GM19043 (cell line): Measurements from ENCODE around the gene ZC3H6.
"Not testable (repeated sequence)": the region's sequence is repeated elsewhere in the genome, so short reads cannot be mapped to it uniquely, and the experiment has no call there.

Experiments used
- ATAC-seq: cut with Tn5 transposase; IDR thresholded peaks from one replicate; pipeline ENCODE4 v1.9.1; 2021; ENCODE audit warnings: low read depth; ENCODE audit not compliant: unreplicated experiment

Gene ZC3H6

DNA sequence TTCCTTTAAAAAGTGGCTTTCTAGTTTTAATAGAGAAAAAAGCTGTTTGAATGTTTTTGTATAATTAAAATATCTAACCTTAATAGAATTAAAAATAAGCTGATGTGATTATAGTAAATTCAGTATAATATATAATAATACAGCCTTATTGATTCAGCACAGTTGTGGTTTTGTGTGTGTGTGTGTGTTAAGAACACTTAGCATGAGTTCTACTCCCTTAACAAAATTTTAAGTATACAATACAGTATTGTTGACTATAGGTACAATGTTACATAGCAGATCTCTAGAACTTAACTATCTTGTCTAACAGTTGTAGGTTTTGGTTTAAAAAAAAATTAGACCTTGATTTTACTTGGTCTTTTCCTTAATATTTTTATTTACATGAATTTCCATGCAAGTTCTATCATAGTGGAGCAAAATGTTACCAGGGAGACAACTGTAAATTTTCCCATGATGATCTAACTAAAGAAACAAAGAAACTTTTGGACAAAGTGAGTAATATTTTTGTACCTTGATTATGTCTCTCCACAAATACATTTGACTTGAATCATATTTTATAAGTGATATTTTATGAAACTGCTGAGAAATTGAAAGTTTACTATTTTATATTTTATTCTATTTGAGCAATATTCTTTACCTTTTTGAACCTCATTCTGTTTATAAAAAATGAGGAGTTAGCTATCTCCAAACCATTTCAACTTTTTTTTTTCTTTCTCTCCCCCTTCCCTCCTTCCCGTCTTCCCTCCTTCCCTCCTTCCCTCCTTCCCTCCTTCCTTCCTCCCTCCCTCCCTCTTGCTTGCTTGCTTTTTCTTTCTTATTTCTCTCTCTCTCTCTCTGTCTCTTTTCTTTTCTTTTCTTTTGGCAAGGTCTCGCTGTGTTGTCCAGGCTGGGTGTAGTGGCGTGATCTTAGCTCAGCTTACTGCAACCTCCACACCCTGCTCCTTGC is 46.3 kb downstream of the ZC3H6 start:
- no peak for ATAC-seq

DNA sequence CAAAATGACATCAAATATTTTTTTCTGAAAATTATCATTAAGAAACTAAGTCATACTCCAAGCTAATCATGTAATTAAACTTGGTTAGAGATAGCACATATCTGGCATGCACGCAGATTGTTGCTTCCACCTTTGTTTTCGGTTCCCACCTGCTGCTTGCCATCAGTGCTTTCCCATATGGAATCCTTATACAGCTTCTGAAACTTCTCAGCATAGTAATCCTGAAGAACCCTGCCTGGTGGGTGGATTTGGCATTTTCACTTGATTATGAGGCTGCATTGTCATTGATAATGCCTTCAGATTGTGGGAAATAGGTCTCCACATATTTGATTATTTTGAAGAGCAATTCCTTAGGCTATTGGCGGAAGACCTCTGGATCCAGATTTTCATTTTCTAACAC is 47.5 kb downstream of the ZC3H6 start:
- no peak for ATAC-seq

DNA sequence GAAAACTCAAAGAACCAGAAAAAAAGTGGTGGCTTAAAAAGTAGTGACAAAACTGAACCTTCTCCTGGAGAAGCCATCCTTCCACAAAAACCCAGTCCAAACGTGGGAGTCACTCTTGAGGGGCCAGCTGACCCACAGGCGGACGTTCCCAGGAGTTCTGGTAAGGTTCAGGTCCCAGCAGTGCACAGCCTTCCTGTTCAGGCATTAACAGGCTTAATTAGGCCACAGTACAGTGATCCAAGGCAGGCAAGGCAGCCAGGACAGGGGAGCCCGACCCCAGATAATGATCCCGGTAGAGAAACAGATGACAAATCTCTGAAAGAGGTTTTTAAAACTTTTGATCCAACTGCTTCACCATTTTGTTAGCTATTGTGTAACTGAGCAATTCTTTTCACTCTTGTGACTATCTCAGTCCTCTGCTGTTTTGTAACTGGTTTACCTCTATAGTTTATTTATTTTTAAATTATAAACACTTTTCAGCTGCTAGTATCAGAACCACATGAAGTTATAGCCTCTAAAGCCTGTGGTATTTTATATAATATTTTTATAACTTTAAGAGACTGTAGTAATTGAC is 56.8 kb downstream of the ZC3H6 start:
- no peak for ATAC-seq

DNA sequence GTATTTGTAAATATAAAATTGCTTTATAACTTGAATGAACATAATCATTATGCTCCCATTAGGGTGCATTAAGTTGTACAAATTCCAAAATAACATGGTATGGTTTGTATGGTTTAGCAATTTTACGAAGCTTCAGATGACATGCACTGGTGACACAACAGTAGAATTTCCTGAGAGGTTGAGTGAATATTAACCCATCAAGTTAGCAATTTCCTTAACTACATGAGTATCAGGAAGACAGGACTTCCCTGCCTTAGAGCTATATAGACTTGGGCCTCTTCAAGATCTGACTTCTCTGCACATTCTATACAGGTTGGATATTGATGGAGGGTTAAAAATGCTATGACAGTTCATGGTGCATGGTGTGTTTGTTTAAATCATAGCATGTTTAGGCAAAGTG is 60.2 kb downstream of the ZC3H6 start:
- no peak for ATAC-seq

DNA sequence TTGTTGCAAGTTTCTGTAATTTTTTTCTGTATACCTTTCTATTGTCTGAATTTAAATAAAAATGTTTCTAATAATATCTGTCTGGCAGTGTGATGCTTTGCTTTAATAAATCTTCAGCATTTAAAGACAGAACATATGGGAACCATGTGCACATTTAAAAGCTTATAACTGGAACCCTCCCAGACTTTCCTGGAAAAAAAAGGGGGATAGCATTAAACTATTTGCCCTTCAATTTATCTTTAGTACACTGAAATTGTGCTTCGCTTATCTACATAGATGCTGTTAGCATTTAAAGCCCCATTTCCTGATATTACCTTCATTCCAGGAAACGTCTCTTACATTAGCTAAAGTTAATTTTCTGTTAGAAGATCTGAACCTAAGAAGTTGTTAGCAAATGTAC is 64.6 kb downstream of the ZC3H6 start:
- ATAC-seq = no peak

DNA sequence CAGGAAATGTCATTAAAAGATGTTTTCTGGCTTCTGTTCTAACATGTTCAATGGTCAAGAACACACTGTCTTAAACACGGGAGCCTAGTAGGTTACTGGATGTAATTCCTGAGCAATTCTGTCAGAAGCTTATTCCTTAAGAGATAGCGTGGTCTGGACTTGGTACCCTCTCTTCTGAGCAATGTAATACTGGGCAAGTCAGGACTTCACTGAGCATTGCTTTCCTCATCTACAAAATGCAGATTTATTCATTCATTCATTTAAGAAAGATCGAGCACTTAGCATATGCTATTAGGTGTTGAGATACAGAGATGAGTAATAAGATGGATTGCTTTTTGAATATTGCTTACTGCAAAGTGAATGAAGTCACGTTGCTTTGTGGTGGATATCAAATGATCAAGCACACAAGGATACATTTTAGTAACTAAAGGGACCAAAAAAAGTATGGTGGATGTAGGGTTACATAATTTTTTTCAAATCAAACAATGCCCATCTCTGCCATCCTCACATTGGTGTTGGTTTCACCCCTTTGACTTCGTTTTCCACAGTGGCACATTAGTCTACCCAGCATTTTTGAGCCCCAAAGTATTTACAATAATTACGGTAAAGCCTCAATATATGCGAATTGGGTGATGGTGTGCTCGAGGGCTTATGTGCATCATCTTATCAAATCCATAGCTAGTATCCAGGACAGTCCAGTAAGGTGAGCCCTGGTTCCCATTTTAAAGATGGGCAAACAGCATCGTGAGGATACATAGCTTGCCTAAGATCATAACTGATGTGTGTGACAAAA is 65.3 kb downstream of the ZC3H6 start:
- no peak for ATAC-seq

DNA sequence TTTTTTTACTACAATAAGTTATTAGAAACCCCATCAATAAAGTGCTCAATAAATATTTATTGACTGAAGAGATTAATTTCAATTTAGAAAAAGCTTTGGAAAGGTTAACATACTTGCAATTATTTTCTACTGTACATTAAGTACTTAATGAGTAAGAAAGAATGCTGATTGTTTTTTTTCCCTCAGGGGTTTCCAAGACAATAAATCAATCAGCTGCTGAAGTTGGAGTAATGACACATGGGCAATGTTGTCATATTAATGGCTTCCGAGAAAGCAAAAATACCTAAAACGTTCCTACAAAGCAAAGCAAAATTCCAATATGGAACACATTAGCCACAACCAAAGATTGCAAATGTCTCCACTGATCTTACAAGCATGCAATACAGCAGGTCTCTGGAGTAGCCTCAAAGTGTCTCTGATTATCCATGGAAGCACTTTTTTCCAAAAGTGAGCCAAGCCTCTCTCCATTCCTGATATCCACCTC is 66.7 kb downstream of the ZC3H6 start:
- no peak for ATAC-seq

DNA sequence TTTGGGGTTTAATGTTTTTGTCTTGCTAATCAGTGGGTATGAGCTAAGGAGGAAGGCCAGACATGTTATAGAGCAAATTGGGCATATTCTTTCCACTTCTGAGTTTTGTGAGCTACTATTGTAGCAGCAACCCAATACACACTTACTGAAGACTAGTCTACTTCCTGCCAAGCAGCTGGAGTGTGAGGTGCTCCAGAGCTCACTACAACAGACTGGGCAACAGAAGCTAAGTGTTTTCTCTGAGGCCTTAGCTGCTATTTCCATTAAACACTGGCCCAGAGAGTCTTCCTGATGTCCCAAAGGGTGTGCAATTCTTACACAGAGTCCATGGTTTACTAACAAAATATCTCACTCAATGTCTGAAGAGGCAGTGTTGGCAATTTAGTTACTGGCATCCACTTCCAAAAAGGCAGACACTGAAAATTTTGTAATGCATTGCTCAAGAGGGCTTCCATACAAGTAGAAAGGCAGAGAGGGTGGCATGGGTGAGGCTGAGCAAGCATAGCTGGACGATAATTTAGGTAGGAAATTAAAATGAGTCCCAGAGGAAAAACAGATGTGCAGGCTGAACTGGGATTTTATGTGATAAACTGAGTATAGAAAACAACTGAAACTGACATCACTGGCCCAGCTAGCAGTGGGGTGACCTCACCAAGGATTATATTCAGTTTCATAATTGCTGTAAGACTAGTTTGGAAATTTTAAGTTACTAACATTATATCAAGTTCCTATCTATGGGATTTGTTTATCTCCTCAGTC is 68.6 kb downstream of the ZC3H6 start:
- no peak for ATAC-seq

DNA sequence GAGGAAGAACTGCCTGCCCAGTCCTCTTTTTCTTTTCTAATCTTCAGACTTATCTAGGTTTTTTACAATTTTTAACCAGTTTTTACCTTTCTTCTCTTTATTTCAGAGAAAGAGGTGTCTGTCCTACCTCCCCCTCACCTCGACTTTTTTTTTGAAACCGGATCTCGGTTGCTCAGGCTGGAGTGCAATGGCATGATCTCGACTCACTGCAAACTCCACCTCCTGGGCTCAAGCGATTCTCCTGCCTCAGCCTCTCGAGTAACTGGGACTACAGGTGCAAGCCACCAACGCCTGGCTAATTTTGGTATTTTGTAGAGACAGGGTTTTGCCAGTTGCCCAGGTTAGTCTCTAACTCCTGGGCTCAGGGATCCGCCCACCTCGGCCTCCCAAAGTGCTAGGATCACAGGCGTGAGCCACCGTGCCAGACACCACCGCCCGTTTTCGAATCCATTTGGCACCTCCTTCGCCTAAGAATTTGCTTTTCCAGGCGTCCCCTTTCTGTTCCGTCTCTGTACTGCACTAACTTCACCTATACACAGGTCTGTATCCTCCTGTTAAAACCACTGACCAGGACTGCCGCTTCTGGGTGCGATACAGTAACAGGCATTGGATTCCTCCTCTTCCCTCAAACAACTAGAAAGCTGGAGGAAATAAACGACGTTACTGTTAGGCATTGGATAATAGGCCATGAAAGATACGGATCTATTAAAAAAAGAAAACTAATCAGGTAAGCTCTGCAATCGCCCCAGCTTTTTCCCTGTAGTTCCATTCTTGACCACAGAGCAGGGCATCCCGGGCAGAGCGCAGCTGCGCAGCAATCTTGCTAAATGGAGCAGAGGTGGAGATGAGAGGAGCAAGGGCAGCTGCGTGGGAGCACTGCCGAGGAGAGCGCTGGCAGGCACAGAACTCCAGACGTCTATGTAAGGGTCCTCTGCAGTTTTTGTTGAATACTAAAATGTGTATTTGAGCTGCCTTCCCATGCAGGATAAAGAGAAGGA is 69.9 kb downstream of the ZC3H6 start:
- ATAC-seq = no peak

DNA sequence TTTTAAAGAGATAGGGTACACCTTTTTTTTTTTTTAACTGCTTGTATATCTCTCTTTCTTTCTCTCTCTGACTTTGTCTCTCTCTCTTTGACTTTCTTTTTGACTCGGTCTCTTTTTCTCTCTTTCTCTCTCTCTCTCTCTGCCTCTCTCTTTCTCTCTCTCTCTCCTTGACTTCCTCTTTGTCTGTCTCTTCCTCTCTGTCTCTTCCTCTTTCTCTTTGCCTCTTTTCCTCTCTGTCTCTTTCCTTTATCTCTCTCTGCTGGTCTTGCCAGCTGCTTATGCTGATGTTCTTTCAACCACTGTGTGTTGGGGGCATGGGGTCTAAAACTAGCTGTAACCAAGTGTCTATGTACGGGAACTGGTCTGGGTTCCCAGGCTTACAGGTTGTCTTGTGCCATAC is 76.9 kb downstream of the ZC3H6 start:
- not testable (repeated sequence) for ATAC-seq

DNA sequence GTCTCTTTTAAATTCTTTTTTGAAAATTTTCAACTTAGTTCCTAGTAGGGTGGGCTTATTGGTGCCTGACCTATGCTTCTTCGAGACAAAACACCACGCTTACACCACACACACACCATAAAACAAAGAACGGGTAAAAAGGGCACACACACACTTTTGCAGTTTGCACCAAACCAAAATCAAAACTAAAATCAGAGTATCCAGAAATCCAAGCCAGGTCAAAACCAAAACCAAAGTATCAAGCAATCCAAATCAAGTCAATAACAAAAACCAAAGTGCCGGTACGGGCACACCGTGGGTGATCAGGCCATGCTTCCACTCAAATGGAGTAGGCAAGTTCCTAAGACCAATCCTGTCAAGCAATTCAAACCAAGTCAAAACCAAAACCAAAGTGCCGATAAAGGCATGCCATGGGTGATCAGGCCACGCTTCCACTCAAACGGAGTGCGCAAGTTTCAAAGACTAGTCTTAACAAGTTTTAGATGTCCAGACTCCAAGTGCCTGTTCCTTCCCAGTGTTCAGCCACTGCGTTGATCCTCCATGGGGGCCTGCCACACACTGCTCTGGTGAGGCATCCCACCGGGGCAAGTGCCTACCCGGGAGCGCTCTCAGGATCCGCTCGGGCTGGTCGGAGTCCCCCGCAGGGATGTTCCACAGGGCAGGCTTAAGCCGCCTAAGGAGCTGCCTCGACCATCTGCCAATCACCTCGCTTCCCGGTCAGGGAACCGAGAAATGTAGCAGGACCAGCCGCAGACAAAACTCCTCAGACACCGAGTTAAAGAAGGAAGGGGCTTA is 77.6 kb downstream of the ZC3H6 start:
- ATAC-seq = not testable (repeated sequence)

DNA sequence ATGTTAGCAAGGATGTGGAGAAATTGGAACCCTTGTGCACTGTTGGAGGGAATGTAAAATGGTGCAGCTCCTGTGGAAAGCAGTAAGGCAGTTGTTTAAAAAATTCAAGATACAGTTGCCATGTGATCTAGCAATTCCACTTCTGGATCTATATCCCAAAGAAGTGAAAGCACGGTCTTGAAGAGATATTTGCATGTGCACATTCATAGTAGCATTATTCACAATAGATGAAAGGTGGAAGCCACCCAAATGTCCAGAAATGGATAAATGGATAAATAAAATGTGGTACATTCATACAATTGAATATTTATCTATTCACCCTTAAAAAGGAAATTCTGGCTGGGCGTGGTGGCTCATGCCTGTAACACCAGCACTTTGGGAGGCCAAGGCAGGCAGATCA is 78.9 kb downstream of the ZC3H6 start:
- ATAC-seq = not testable (repeated sequence)

DNA sequence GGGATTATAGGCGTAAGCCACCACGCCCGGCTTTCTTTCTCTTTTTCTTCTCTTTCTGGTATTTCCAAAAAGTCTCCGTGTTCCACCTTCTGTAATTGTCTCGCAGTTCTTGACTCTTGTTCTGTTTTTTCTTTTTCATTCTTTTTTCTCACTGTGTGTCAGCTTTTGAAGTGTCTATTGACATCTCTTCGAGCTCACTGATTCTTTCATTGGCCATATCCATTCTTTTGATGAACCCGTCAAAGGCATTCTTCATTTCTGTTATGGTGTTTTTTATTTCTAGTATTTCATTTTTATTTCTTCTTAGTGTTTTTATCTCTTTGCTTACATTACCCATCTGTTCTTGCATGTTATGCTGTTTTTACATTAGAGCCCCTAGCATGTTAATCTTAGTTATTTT is 84.7 kb downstream of the ZC3H6 start:
- not testable (repeated sequence) for ATAC-seq
